Left renal pelvis (tissue), 4 donors: Measurements from ENCODE around the gene RPS23. TPM values are rescaled to one million over a fixed set of nuclear protein-coding genes. Genes with fewer than 3 reads are reported as not detected.
A peak's percentile ranks its signal among the peaks of the same experiment; 100 is the strongest.

Experiments
- DNase-seq, 4 donors: peaks; one replicate each; pipeline ENCODE4 v3.0.0-alpha.2; 2013; ENCODE audit warnings: low read depth in 4 of 4, low spot score in 3 of 4
- polyA plus RNA-seq, 4 donors: library from polyadenylated mRNA; unstranded; fragments of 120-200 nt; gene quantifications; one replicate each; pipeline ENCODE4 v1.2.1, GENCODE V29; 2013; ENCODE audit not compliant: insufficient read length in 4 of 4

The RPS23 gene
- 1,000 to 10,000 TPM; 2,388 to 2,926 (median 2,474) TPM for polyA plus RNA-seq

GRCh38 chr5:82277987-82278710 is at the start of gene RPS23:
Gene RPS23, minus strand, starts transcription at chr5:82278354. Its CDS starts 31 bp downstream, at chr5:82278323.
- peak; percentile 87 to 96 (median 90) for DNase-seq

- DNase-seq: no peak
Observed at GRCh38 chr5:82327941-82328340, 49.8 kb upstream of the RPS23 start.

GRCh38 chr5:82325996-82326395 is 47.8 kb upstream of the RPS23 start:
- no peak for DNase-seq

GRCh38 chr5:82325155-82325554 is 47.0 kb upstream of the RPS23 start:
- DNase-seq: no peak

GRCh38 chr5:82320966-82321365 is 42.8 kb upstream of the RPS23 start:
- no peak for DNase-seq

- DNase-seq: no peak
Observed at GRCh38 chr5:82319651-82320376, 41.7 kb upstream of the RPS23 start.

GRCh38 chr5:82319192-82319591 is 41.0 kb upstream of the RPS23 start:
- no peak for DNase-seq

- no peak for DNase-seq
Observed at GRCh38 chr5:82314964-82315758, 37.0 kb upstream of the RPS23 start.

GRCh38 chr5:82313016-82313415 is 34.9 kb upstream of the RPS23 start:
- DNase-seq: peak in 1 of 4 donors; percentile 5

GRCh38 chr5:82312373-82312856 is 34.3 kb upstream of the RPS23 start:
- DNase-seq: peak; percentile 45 to 69 (median 60)

GRCh38 chr5:82309091-82309531 is 31.0 kb upstream of the RPS23 start:
- no peak for DNase-seq

- no peak for DNase-seq
Observed at GRCh38 chr5:82308416-82308815, 30.3 kb upstream of the RPS23 start.

GRCh38 chr5:82307451-82307850 is 29.3 kb upstream of the RPS23 start:
- no peak for DNase-seq

GRCh38 chr5:82306151-82306550 is 28.0 kb upstream of the RPS23 start:
- DNase-seq: no peak

GRCh38 chr5:82301190-82301589 is 23.0 kb upstream of the RPS23 start:
- DNase-seq: no peak

- DNase-seq: no peak
Observed at GRCh38 chr5:82298668-82299067, 20.5 kb upstream of the RPS23 start.

GRCh38 chr5:82297711-82298110 is 19.6 kb upstream of the RPS23 start:
- DNase-seq: no peak

- no peak for DNase-seq
Observed at GRCh38 chr5:82296929-82297328, 18.8 kb upstream of the RPS23 start.

GRCh38 chr5:82295959-82296531 is 17.9 kb upstream of the RPS23 start:
- DNase-seq: no peak

- DNase-seq: no peak
Observed at GRCh38 chr5:82295144-82295543, 17.0 kb upstream of the RPS23 start.

- DNase-seq: no peak
Observed at GRCh38 chr5:82291420-82291819, 13.3 kb upstream of the RPS23 start.
